SK-N-SH (cell line): ENCODE results near the gene ZNF655. TPM values are rescaled to one million over a fixed set of nuclear protein-coding genes. Genes with fewer than 3 reads are reported as not detected.

Experiments
- CTCF ChIA-PET: fragments of 300-600, 350-600 bp; formaldehyde crosslinking; extraction: SDS; loops from one replicate; lab custom pipeline; 2021; lab: Yijun Ruan, JAX
- POLR2A ChIA-PET: fragments of 350-600 bp; sonication (Branson Sonifier 250); formaldehyde crosslinking; extraction: SDS; loops from one replicate; lab custom pipeline; 2020; ENCODE audit warnings: antibody characterized with exemption, inconsistent platforms; lab: Yijun Ruan, JAX
- DNase-seq: peaks from one replicate; pipeline ENCODE4 v3.0.0; 2012
- H2AFZ ChIP-seq: fragments of 200-600 bp; sonication (generic); 2 replicates; pipeline ENCODE4 v1.8.1; 2016; ENCODE audit warnings: antibody characterized with exemption, mild to moderate bottlenecking, low read depth
- H3F3A ChIP-seq: fragments of 200-600 bp; sonication (generic); replicated peaks from 2 replicates; pipeline ENCODE3; 2016; ENCODE audit warnings: antibody characterized with exemption, mild to moderate bottlenecking; ENCODE audit not compliant: insufficient read depth
- H3K27ac ChIP-seq, 2 experiments: fragments of 200-500 bp in 1 of 2; fragments of 200-600 bp in 1 of 2; sonication (Bioruptor generic) in 1 of 2; sonication (generic), shearing (Covaris generic) in 1 of 2; 2 replicates each; pipeline versions ENCODE4 v1.5.1 to v1.6.1; 2014 to 2016; ENCODE audit warnings: low read depth in 2 of 2, inconsistent platforms in 1 of 2, low read length in 1 of 2, mild to moderate bottlenecking in 1 of 2, mixed read lengths in 1 of 2
- H3K27me3 ChIP-seq: fragments of 200-600 bp; sonication (generic), shearing (Covaris generic); 2 replicates; pipeline ENCODE4 v1.6.1; 2016; ENCODE audit warnings: mixed run types; ENCODE audit not compliant: insufficient read depth
- H3K36me3 ChIP-seq, 2 experiments: fragments of 200-500 bp in 1 of 2; fragments of 200-600 bp in 1 of 2; sonication (Bioruptor generic) in 1 of 2; sonication (generic) in 1 of 2; replicated peaks in 1 of 2; 2 replicates each; pipeline versions ENCODE3 to v1.5.1; 2014 to 2016; ENCODE audit warnings: low read length in 1 of 2, mild to moderate bottlenecking in 1 of 2; ENCODE audit not compliant: insufficient read depth in 2 of 2, control insufficient read depth in 1 of 2
- H3K4me1 ChIP-seq, 2 experiments: fragments of 200-500 bp in 1 of 2; fragments of 200-600 bp in 1 of 2; sonication (Bioruptor generic) in 1 of 2; sonication (generic), shearing (Covaris generic) in 1 of 2; 2 replicates each; pipeline versions ENCODE4 v1.5.1 to v1.6.1; 2014 to 2016; ENCODE audit warnings: low read depth in 1 of 2, low read length in 1 of 2, mixed run types in 1 of 2; ENCODE audit not compliant: insufficient read depth in 2 of 2, control insufficient read depth in 1 of 2
- H3K4me2 ChIP-seq: fragments of 200-600 bp; sonication (generic), shearing (Covaris generic); 2 replicates; pipeline ENCODE4 v1.6.1; 2017; ENCODE audit warnings: mixed run types
- H3K4me3 ChIP-seq, 2 experiments: fragments of 200-500 bp in 1 of 2; fragments of 200-600 bp in 1 of 2; sonication (Bioruptor generic) in 1 of 2; sonication (generic), shearing (Covaris generic) in 1 of 2; 2 replicates each; pipeline versions ENCODE4 v1.5.1 to v1.8.1; 2014 to 2016; ENCODE audit warnings: low read depth in 2 of 2, inconsistent platforms in 1 of 2, low read length in 1 of 2, mild to moderate bottlenecking in 1 of 2, mixed read lengths in 1 of 2, moderate library complexity in 1 of 2
- H3K79me2 ChIP-seq: fragments of 200-600 bp; sonication (generic); 2 replicates; pipeline ENCODE4 v1.8.1; 2017; ENCODE audit warnings: mild to moderate bottlenecking; ENCODE audit not compliant: insufficient read depth
- H3K9ac ChIP-seq: fragments of 200-600 bp; sonication (generic); 2 replicates; pipeline ENCODE4 v1.6.1; 2017; ENCODE audit warnings: mixed run types
- H3K9me2 ChIP-seq: fragments of 200-600 bp; sonication (generic); 2 replicates; pipeline ENCODE4 v1.6.1; 2017; ENCODE audit warnings: mixed run types
- H3K9me3 ChIP-seq: fragments of 200-600 bp; sonication (generic); 2 replicates; pipeline ENCODE4 v1.6.1; 2017; ENCODE audit warnings: mixed run types, mild to moderate bottlenecking, moderate library complexity
- H4K20me1 ChIP-seq: fragments of 200-600 bp; sonication (generic); 2 replicates; pipeline ENCODE4 v1.6.1; 2017; ENCODE audit warnings: mild to moderate bottlenecking, mixed run types; ENCODE audit not compliant: insufficient read depth
- FOSL2 ChIP-seq: IDR thresholded peaks from 2 replicates; pipeline ENCODE4 v1.4.0; 2012; ENCODE audit warnings: low read depth, mild to moderate bottlenecking, moderate library complexity, borderline replicate concordance
- POLR2AphosphoS5 ChIP-seq: IDR thresholded peaks from 2 replicates; pipeline ENCODE4 v1.6.1; 2012; ENCODE audit warnings: low read depth, low read length
- WGBS: methylation state at CpG from one replicate; pipeline ENCODE4 v1.1.6; 2017; ENCODE audit warnings: low lambda C conversion rate; 5-methylcytosine and 5-hydroxymethylcytosine counted together
- polyA plus RNA-seq, 3 experiments: library from polyadenylated mRNA; depleted of rRNA; stranded (reverse); fragments of >200 nt; gene quantifications; 2 replicates each; pipeline ENCODE4 v1.2.3, GENCODE V29; 2012
- TF ChIP-seq, protein P1 (sequence below): IDR thresholded peaks from 2 replicates; pipeline ENCODE4 v1.6.1; 2012; ENCODE audit warnings: mild to moderate bottlenecking, low read depth, low read length, moderate library complexity

Gene ZNF655
- polyA plus RNA-seq, 1 of the 3 experiments (the other 2 are of a cell fraction): 113 TPM

DNA sequence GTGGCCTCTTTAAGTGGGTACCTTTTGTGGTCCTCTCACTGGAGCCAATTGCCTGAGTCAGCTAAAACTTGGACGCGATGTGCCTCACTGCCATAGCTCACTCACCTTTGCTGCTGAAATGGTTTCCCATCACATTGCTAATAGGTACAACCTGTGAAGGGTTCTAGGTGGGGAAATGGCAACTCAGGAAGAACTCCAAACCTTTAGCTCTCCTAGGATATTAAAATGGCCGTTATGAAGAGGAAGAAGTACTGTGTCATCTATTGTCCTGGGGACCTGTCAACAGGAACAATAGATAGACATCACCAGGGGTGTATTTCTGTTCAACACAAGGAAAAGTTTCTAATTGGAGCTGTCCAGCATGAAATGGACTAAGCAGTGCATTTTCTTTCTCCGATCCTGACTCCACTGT is 1.2 kb upstream of the ZNF655 start:
- Histone ChIP-seq H2AFZ (no peak overlapping the region), H3K36me3 (peaks cover 49 to 53% of the 10 kb centered on the region in 2 experiments), H3K4me3 (peak overlapping the region; percentile 88 to 98), H3K4me2 (peak overlapping the region; percentile 89), H3K4me1 (peaks cover 19 to 25% of the 10 kb centered on the region in 2 experiments), H3K9me3 (no peaks in the 10 kb centered on the region), H3K9ac (peak overlapping the region; percentile 99), H3K27me3 (no peaks in the 10 kb centered on the region), H3K27ac (peak overlapping the region; percentile 25 to 99; a peak in 2 of 4 replicates), H3K79me2 (peaks cover 76% of the 10 kb centered on the region), H3K9me2 (no peaks in the 10 kb centered on the region), H4K20me1 (no peaks in the 10 kb centered on the region)
- ChIA-PET POLR2A (interaction anchor here (1.3 kb wide), 1 partner anchor 11 kb away, joined by 3 read pairs; no protein-coding TSS in a partner anchor), CTCF (interaction anchor here (0.8 to 2.3 kb wide), 5 partner anchors 16 to 66 kb away, joined by 3 to 12 read pairs (median 3); partner anchors contain the start of gene ZSCAN25)
- DNase-seq: no peak
- WGBS: 73% methylated on average over 4 of the region's 4 CpGs
- TF ChIP-seq, protein P1, sequence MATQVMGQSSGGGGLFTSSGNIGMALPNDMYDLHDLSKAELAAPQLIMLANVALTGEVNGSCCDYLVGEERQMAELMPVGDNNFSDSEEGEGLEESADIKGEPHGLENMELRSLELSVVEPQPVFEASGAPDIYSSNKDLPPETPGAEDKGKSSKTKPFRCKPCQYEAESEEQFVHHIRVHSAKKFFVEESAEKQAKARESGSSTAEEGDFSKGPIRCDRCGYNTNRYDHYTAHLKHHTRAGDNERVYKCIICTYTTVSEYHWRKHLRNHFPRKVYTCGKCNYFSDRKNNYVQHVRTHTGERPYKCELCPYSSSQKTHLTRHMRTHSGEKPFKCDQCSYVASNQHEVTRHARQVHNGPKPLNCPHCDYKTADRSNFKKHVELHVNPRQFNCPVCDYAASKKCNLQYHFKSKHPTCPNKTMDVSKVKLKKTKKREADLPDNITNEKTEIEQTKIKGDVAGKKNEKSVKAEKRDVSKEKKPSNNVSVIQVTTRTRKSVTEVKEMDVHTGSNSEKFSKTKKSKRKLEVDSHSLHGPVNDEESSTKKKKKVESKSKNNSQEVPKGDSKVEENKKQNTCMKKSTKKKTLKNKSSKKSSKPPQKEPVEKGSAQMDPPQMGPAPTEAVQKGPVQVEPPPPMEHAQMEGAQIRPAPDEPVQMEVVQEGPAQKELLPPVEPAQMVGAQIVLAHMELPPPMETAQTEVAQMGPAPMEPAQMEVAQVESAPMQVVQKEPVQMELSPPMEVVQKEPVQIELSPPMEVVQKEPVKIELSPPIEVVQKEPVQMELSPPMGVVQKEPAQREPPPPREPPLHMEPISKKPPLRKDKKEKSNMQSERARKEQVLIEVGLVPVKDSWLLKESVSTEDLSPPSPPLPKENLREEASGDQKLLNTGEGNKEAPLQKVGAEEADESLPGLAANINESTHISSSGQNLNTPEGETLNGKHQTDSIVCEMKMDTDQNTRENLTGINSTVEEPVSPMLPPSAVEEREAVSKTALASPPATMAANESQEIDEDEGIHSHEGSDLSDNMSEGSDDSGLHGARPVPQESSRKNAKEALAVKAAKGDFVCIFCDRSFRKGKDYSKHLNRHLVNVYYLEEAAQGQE: peak; percentile 91
- TF ChIP-seq POLR2AphosphoS5: no peak
- TF ChIP-seq, all 33 proteins: peak for 1
- H3F3A ChIP-seq: peaks cover 49% of the 10 kb centered on the region

DNA sequence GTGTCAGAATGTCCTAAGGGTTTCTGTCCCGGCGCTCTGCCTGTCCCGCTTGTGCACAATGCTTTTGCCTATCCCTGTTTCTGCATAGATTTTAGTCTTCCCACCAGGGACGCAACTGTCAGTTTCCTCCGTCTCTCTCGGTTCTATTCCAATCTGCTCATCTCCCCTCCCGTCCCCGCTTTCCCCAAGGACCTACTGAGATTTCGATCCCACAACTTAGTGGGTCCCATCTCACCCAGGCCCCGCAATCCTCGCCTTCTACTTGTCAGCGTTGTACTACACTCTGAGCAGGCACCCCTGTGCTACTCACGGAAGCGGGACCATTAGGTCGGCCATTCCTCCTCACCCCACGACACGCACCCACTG is 519 bp upstream of the ZNF655 start:
- ChIA-PET CTCF (interaction anchor here (1.0 to 2.7 kb wide), 4 partner anchors 14 to 67 kb away, joined by 3 to 13 read pairs (median 8); partner anchors contain the start of gene ZSCAN25), POLR2A (interaction anchor here (0.6 to 2.6 kb wide), 12 partner anchors 9 to 871 kb away, joined by 3 to 23 read pairs (median 6); partner anchors contain the start of genes BUD31, PDAP1, ZCWPW1 and ZKSCAN5)
- Histone ChIP-seq H3K9me3 (no peaks in the 10 kb centered on the region), H3K27me3 (no peaks in the 10 kb centered on the region), H3K9me2 (no peaks in the 10 kb centered on the region), H3K4me1 (peaks cover 20 to 30% of the 10 kb centered on the region in 2 experiments), H4K20me1 (no peaks in the 10 kb centered on the region), H3K4me2 (peak overlapping the region; percentile 89), H3K9ac (peak overlapping the region; percentile 99), H3F3A (peaks cover 50% of the 10 kb centered on the region), H3K4me3 (peak overlapping the region; percentile 88 to 98), H2AFZ (peak overlapping the region; percentile 90), H3K79me2 (peaks cover 76% of the 10 kb centered on the region), H3K27ac (peak overlapping the region; percentile 97 to 99), H3K36me3 (peaks cover 56% of the 10 kb centered on the region in 2 experiments)
- WGBS: 1% methylated on average over 17 of the region's 17 CpGs
- TF ChIP-seq FOSL2: no peak
- TF ChIP-seq, protein P1: 0 out of 2 replicates have a peak, but pooled peaks have one; percentile 1
- no peak for DNase-seq
